Activated T-helper 2 cell treated with anti-CD3 and anti-CD28 coated beads, Interferon-gamma antibody, Interleukin-2, Interleukin-4, amounts not matched to agents 10 μg/mL and 5 μg/mL and 100 μg/mL, durations not matched to agents 14 hours and 24 hours and 36 hours (primary cell): ENCODE measurements around the gene TOR1A. TPM values are rescaled to one million over a fixed set of nuclear protein-coding genes. Genes with fewer than 3 reads are reported as not detected.

Experiments
- DNase-seq: peaks from one replicate; pipeline ENCODE4 v3.0.0; 2021; ENCODE audit warnings: low spot score
- H3K27ac Mint-ChIP-seq: one replicate; pipeline ENCODE4 v1.8.0; 2021; ENCODE audit warnings: mixed read lengths
- H3K27me3 Mint-ChIP-seq: one replicate; pipeline ENCODE4 v1.8.0; 2021; ENCODE audit warnings: low read depth, mixed read lengths
- H3K36me3 Mint-ChIP-seq: one replicate; pipeline ENCODE4 v1.8.0; 2021; ENCODE audit warnings: low read depth, mixed read lengths
- H3K4me1 Mint-ChIP-seq: one replicate; pipeline ENCODE4 v1.8.0; 2021; ENCODE audit warnings: low read depth, mixed read lengths
- H3K4me3 Mint-ChIP-seq: one replicate; pipeline ENCODE4 v1.8.0; 2021; ENCODE audit warnings: low read depth, mild to moderate bottlenecking, moderate library complexity, mixed read lengths
- H3K9me3 Mint-ChIP-seq: one replicate; pipeline ENCODE4 v1.8.0; 2021; ENCODE audit warnings: mixed read lengths
- intact Hi-C: fragments of 100-400 bp; cut with micrococcal nuclease; formaldehyde crosslinking; loops from one replicate; pipeline ENCODE4 v1.15.1; 2023
- total RNA-seq: library from RNA; stranded (reverse); gene quantifications from 2 replicates; pipeline ENCODE4 v1.2.3, GENCODE V29; 2022

TOR1A gene
- total RNA-seq, 1 donor from 2014 or later, result 55.8 TPM

DNA sequence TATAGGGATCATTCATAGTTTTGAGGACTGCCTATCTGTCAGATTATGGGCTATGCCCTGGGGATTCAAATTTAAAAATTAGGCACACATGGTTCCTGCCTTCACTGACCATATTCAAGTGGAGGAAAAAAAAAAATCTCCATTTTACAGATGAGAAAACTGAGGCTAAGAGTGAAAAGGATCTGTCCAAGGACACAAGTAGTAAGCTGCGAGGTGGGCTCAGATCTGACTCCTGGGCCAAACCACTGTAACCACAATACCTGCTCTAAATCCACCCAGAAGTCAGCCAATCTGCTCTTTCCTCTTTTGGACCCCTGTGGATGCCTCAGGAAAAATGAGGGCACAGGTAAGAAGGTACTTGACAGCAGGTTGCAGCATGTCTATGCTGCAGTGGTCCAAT is 2.8 kb upstream of the TOR1A start:
- H3K9me3 Mint-ChIP-seq, result no peaks in the 10 kb centered on the region
- peaks cover 57% of the 10 kb centered on the region for H3K36me3 Mint-ChIP-seq
- no peak for DNase-seq
- H3K27me3 Mint-ChIP-seq, result no peaks in the 10 kb centered on the region
- no peak overlapping the region for H3K27ac Mint-ChIP-seq
- intact Hi-C loops, result loop anchor here (5.0 kb wide), 1 partner anchor 36 kb away; no protein-coding TSS in a partner anchor
- H3K4me1 Mint-ChIP-seq, result peaks cover 9% of the 10 kb centered on the region
- H3K4me3 Mint-ChIP-seq, result no peak overlapping the region

DNA sequence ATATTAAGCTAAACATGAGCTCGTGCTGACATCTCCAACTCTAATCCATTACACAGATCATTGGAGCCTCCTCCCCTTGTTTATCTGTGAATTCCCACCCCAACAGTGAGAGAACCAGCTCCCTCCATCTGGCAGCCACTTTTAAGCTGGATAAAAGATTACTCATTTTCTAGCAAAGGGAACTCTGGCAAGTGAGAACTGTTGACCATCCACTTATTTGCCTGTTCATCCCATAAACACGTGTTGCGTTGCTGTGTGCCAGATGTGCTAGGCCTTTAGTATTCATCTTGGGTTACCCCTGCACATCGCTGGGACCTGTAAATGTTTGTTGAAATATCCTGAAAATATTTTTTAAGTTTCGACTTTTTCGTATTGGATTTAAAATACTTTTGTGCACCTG is 2.4 kb upstream of the TOR1A start:
- no peaks in the 10 kb centered on the region for H3K9me3 Mint-ChIP-seq
- H3K4me1 Mint-ChIP-seq, result peaks cover 9% of the 10 kb centered on the region
- no peak overlapping the region for H3K27ac Mint-ChIP-seq
- intact Hi-C loops, result loop anchor here (5.0 kb wide), 1 partner anchor 36 kb away; no protein-coding TSS in a partner anchor
- H3K4me3 Mint-ChIP-seq, result no peak overlapping the region
- H3K36me3 Mint-ChIP-seq, result peaks cover 58% of the 10 kb centered on the region
- DNase-seq, result no peak
- H3K27me3 Mint-ChIP-seq, result no peaks in the 10 kb centered on the region

DNA sequence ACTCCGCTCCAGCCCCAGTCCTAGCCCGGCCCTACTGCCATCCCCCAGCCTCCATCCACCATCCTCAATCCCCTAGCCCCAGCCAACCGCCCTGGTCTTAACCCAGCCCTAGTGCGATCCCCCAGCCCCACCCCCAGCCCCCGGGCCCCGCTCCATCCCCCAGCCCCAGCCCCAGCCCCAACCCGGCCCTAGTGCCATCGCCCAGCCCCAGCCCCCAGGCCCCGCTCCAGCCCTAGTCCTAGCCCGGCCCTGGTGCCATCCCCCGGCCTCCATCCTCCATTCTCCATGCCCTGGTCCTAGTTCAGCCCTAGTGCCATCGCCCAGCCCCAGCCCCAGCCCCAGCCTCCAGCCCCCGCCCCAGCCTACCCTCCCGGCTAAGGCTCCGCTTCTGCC is 398 bp downstream of the TOR1A start:
- no peak for DNase-seq
- intact Hi-C loops, result loop anchor here (1.0 kb wide), 1 partner anchor 20 kb away; the partner anchor contains the start of gene TOR1B
- Mint-ChIP-seq H3K9me3 (no peaks in the 10 kb centered on the region), H3K27me3 (no peaks in the 10 kb centered on the region), H3K36me3 (peaks cover 44% of the 10 kb centered on the region), H3K4me1 (peaks cover 9% of the 10 kb centered on the region), H3K27ac (peak overlapping the region; percentile 57), H3K4me3 (peak overlapping the region; percentile 83)

DNA sequence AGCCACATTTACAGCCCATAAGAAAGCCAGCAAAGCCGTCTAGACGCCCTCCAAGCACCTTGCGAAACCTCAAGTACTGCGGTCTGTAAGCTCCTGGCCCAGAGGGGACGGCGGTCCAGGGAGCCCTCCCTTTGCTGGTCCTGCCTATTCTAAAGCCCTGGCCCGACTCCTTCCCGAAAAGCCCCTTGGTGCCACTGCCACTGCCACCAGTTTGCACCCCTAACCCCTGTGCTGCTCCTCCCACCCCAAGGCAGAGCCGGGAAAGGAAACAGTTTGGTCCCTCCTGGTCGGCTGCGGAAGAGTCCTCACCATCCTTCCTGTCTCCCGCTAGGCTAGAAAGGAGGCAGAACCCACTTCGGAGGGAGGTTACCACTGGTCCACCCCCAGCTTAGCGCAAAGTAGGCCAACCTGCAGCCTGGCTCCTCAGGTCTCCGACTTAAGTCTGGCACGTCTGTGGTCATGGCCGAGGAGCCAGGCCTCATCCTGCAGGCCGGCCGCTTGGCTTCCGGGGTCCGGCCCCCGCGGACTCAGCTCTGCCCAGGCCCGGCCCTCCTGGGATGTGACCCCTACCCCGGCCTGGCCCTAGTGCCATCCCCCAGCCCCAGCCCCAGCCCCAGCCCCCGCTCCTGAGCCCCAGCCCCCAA is 916 bp downstream of the TOR1A start:
- intact Hi-C loops, result loop anchor here (1.0 kb wide), 1 partner anchor 20 kb away; the partner anchor contains the start of gene TOR1B
- Mint-ChIP-seq H3K27me3 (no peaks in the 10 kb centered on the region), H3K4me3 (peak overlapping the region; percentile 83), H3K9me3 (no peaks in the 10 kb centered on the region), H3K27ac (peak overlapping the region; percentile 57), H3K4me1 (peaks cover 9% of the 10 kb centered on the region), H3K36me3 (peaks cover 45% of the 10 kb centered on the region)
- DNase-seq, result no peak

DNA sequence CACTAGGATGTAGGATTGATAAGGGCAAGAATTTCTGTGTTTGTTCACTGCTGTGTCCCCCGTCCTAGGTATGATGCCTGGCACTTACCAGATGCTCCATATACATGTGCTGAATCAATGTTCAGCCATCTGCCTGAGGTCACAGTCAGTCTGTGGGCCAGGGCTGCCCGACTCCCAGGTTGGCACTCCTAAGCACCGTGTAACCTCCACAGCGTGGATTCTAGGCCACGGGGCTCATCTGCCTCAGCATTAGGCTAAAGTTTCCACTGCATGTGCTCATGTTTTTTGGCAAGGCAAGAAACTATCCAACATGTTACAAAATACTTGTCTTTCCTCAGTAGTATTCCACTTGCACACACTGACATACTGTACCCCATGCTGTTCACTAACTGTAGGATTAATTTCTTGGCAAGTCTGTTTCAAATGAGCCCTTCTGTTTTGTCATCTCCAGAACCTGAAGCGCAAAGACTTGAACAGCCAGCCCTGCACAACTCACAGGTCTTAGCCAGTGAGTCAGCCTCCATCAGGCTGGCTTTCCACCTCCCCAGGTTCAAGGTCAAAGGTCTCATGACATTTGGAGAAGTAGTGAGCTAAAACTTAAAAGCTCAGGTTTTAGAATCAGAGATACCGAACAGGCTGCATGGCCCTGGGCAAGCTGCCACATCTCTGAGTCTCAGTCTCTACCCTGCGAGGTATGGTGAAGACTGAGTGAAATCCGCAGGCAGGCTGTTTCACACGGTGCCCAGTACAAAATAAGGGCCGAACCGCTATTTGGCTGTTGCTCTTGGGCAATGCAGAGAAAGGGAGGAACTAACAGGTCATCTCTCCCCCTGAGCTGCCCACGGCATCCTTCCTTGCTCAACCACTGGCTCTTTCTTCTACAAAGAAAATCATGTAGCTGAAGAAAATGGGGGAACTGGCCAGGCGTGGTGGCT is 7.2 kb downstream of the TOR1A start:
- Mint-ChIP-seq H3K4me3 (no peak overlapping the region), H3K27me3 (no peaks in the 10 kb centered on the region), H3K36me3 (peaks cover 66% of the 10 kb centered on the region), H3K27ac (no peak overlapping the region), H3K9me3 (no peaks in the 10 kb centered on the region), H3K4me1 (peaks cover 3% of the 10 kb centered on the region)
- DNase-seq, result no peak
- intact Hi-C loops, result no loop called here

DNA sequence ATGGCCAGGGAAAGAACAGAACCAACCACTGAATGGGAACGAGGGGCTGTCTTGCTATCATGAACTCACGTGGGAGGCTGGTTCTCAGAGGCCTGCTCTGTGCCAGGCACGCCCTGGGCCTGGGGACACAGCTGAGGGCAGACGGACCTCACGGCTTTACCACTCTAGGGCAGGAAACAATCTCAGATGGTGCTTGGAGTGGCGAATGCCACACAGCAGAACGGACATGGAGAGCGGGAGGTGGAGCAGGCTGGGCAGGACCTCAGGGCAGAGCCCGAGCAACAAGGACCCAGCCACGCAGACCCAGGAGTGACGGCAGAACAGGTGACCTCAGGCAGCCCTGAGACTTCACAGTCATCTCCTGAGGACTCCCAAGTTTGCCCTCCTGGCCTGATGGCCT is 8.7 kb downstream of the TOR1A start:
- H3K27ac Mint-ChIP-seq, result no peak overlapping the region
- H3K9me3 Mint-ChIP-seq, result no peaks in the 10 kb centered on the region
- intact Hi-C loops, result no loop called here
- H3K27me3 Mint-ChIP-seq, result no peaks in the 10 kb centered on the region
- no peak overlapping the region for H3K4me3 Mint-ChIP-seq
- H3K36me3 Mint-ChIP-seq, result peaks cover 67% of the 10 kb centered on the region
- no peak for DNase-seq
- peaks cover 3% of the 10 kb centered on the region for H3K4me1 Mint-ChIP-seq

DNA sequence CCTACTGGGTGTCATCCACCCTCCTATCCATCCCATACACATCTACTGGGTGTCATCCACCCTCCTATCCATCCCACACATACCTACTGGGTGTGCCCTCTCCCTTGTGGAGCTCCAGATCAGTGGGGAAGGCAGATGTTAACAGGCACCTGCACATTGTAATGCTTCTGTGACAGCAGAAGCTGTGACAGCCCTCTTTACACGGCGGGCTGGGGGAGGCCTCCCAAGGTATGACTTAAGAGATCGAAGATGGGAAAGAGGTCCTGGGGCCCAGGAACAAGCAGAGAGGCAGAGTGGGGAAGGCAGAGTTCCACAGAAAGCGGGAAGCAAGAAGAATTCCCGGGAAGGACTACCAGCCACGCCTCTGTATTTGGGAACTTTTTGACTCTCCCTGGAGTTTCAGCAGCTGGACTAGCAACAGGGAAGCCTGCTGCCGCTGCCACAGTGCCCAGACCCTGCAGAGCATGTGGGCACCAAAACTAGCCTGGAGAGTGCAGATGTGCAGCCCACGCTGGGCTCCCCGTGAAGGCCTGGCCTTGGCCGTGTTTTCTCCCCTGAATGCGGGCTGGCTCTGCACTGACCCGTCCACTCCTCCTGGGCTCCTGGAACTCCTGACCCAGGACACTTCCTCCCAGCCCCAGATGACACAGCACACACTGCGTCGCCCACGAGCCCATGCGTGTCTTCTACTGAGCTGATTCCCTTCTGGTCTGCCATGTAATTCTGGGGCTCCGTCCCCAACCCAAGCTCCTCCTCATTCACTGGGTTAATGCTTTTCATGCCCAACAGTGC is 9.3 kb downstream of the TOR1A start:
- no peaks in the 10 kb centered on the region for H3K27me3 Mint-ChIP-seq
- peaks cover 74% of the 10 kb centered on the region for H3K36me3 Mint-ChIP-seq
- intact Hi-C loops, result no loop called here
- H3K27ac Mint-ChIP-seq, result no peak overlapping the region
- H3K4me1 Mint-ChIP-seq, result peaks cover 3% of the 10 kb centered on the region
- H3K9me3 Mint-ChIP-seq, result no peaks in the 10 kb centered on the region
- no peak overlapping the region for H3K4me3 Mint-ChIP-seq
- no peak for DNase-seq

DNA sequence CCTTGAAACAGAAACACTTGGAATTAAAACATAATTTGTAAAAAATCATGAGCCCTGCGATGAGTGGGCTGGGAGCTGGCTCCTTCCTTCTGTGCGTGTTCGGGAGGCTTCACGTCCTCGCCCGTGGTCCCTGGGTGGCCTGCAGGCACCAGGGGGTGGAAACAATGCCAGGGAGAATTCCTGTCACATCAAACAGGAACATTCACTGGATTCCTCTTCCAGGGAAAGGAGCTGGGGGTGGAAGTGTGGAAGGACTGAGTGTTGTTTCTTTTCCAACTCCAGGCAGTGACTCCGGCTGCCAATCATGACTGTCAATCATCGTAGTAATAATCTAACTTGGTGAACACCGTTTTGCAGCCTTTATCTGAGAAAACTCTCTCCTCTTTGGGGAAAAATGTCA is 10.3 kb downstream of the TOR1A start:
- no peak for DNase-seq
- H3K27ac Mint-ChIP-seq, result no peak overlapping the region
- intact Hi-C loops, result no loop called here

DNA sequence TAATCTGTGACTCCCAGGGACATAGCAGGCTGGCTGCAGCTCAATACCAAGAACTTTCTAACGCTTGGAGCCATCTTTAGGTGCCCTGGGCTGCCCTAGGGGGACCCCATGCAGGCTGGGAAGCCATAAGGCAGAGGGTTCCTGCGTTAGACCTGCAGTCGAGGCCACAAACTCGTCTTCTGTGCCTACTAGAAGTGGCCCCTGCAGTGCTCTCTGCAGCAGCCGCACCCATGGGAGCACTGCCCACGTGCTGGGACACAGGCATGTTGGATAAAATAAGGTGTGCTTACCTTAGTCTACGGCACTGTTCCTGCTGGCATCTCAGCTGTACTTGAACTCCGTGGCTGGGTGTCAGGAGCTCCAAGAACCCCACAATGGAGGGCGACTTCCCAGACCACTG is 11.6 kb downstream of the TOR1A start:
- H3K4me3 Mint-ChIP-seq, result no peak overlapping the region
- no peaks in the 10 kb centered on the region for H3K27me3 Mint-ChIP-seq
- peaks cover 76% of the 10 kb centered on the region for H3K36me3 Mint-ChIP-seq

More for the DNA sequence above, 10.3 kb downstream of the TOR1A start:
- peaks cover 78% of the 10 kb centered on the region for H3K36me3 Mint-ChIP-seq
- no peaks in the 10 kb centered on the region for H3K9me3 Mint-ChIP-seq
- no peak overlapping the region for H3K4me3 Mint-ChIP-seq
- peaks cover 3% of the 10 kb centered on the region for H3K4me1 Mint-ChIP-seq
- no peaks in the 10 kb centered on the region for H3K27me3 Mint-ChIP-seq

DNA sequence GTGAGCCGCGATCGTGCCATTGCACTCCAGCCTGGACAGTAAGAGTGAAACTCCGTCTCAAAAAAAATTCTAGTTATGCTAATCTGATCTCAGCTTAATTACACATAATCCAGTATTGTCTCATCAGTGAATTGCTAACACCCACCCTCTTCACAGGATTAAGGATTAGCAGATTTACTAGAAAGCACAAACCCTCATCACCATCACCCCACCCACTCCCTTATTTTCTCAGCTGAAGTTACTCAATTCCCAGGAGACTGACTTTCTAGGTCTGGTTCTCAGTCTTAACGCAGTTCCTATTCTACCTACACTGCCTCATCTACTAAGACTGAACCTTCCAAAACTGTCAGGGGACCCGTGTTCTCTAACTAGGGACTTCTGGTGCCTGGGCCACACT is 12.0 kb downstream of the TOR1A start:
- H3K36me3 Mint-ChIP-seq, result peaks cover 76% of the 10 kb centered on the region
- no peaks in the 10 kb centered on the region for H3K27me3 Mint-ChIP-seq
- no peaks in the 10 kb centered on the region for H3K9me3 Mint-ChIP-seq
- peak overlapping the region; percentile 21 for H3K27ac Mint-ChIP-seq
- intact Hi-C loops, result no loop called here
- no peak overlapping the region for H3K4me3 Mint-ChIP-seq
- no peak for DNase-seq
- H3K4me1 Mint-ChIP-seq, result peaks cover 5% of the 10 kb centered on the region

More for the DNA sequence above, 11.6 kb downstream of the TOR1A start:
- Mint-ChIP-seq H3K9me3 (no peaks in the 10 kb centered on the region), H3K27ac (no peak overlapping the region), H3K4me1 (peaks cover 3% of the 10 kb centered on the region)
- no peak for DNase-seq
- intact Hi-C loops, result no loop called here

DNA sequence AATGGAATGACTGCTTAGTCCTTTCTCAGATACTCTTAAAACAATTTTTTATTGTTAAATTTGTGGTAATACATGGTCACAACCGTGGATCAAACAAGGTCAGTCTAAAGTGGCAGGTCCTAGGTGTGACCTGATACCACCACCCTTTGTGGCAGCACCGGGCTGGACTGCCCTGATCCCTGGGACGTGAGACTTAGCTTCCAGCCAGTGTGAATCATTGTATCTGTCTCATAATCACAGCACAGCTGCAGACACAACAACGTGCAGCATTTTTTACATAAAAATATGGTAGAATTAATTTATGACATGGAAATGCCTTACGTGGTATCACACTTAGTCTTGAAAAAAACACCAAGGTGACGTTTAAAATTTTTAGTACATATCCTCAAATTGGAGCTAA is 13.1 kb downstream of the TOR1A start:
- no peaks in the 10 kb centered on the region for H3K9me3 Mint-ChIP-seq
- peaks cover 13% of the 10 kb centered on the region for H3K4me1 Mint-ChIP-seq
- H3K27me3 Mint-ChIP-seq, result no peaks in the 10 kb centered on the region
- H3K27ac Mint-ChIP-seq, result no peak overlapping the region
- H3K4me3 Mint-ChIP-seq, result no peak overlapping the region
- intact Hi-C loops, result no loop called here
- peaks cover 76% of the 10 kb centered on the region for H3K36me3 Mint-ChIP-seq
- no peak for DNase-seq

DNA sequence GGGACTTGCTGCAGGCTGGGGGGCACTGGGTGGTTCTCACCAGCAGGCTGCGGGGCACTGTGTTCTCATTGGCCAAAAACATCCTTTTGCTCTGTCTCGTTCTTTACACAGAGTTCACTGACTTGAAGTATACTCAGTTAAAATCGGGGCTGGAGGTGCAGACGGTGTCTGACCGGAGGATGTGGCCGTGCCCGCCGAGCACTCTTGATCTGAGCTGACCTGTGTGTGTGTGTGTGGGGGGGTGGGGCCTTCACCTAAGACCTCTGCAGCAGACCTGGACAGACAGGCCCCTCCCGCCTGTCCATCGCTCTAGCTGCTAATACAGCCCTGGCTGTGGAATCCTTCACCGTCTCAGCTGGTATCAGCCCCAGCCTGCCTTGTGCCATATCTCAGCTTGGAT is 13.8 kb downstream of the TOR1A start:
- Mint-ChIP-seq H3K36me3 (peaks cover 75% of the 10 kb centered on the region), H3K4me3 (no peak overlapping the region), H3K9me3 (no peaks in the 10 kb centered on the region), H3K4me1 (peaks cover 16% of the 10 kb centered on the region), H3K27me3 (no peaks in the 10 kb centered on the region), H3K27ac (no peak overlapping the region)
- DNase-seq, result no peak
- intact Hi-C loops, result no loop called here
